HCT116 (cell line): ENCODE results near the gene BRI3BP.

Experiments
- EZH2 ChIP-seq: fragments of 200-600 bp; sonication (generic); IDR thresholded peaks from 2 replicates; pipeline ENCODE4 v1.6.1; 2017; ENCODE audit warnings: antibody characterized with exemption, mixed run types
- EZH2phosphoT487 ChIP-seq: fragments of 200-600 bp; IDR thresholded peaks from 2 replicates; pipeline ENCODE4 v1.6.1; 2018; ENCODE audit warnings: antibody characterized with exemption, borderline replicate concordance
- JUND ChIP-seq: IDR thresholded peaks from 2 replicates; pipeline ENCODE4 v1.6.1; 2012
- MAX ChIP-seq: IDR thresholded peaks from 2 replicates; pipeline ENCODE4 v1.6.1; 2012
- POLR2A ChIP-seq: IDR thresholded peaks from 2 replicates; pipeline ENCODE4 v1.7.0; 2011; ENCODE audit warnings: borderline replicate concordance; ENCODE audit not compliant: insufficient read depth, insufficient read length; ENCODE audit errors: extremely low read depth
- RAD21 ChIP-seq: IDR thresholded peaks from 2 replicates; pipeline ENCODE4 v1.6.1; 2012; ENCODE audit warnings: low read depth, mild to moderate bottlenecking
- SP1 ChIP-seq: IDR thresholded peaks from 2 replicates; pipeline ENCODE4 v1.6.1; 2012; ENCODE audit warnings: low read depth
- TF ChIP-seq, protein P1 (sequence below), 3 experiments: fragments of 200-600 bp in 1 of 3; sonication (generic) in 1 of 3; IDR thresholded peaks in 2 of 3; conservative IDR thresholded peaks in 1 of 3; 2 replicates each; pipeline ENCODE4 v1.5.1; 2012 to 2017; ENCODE audit warnings: low read depth in 2 of 3, low read length in 2 of 3, antibody characterized with exemption in 1 of 3, borderline replicate concordance in 1 of 3, control low read depth in 1 of 3, mild to moderate bottlenecking in 1 of 3, mixed read lengths in 1 of 3, mixed run types in 1 of 3, moderate library complexity in 1 of 3; ENCODE audit not compliant: insufficient read depth in 1 of 3
- TF ChIP-seq, protein P2 (sequence below): IDR thresholded peaks from 2 replicates; pipeline ENCODE4 v1.6.1; 2012

DNA sequence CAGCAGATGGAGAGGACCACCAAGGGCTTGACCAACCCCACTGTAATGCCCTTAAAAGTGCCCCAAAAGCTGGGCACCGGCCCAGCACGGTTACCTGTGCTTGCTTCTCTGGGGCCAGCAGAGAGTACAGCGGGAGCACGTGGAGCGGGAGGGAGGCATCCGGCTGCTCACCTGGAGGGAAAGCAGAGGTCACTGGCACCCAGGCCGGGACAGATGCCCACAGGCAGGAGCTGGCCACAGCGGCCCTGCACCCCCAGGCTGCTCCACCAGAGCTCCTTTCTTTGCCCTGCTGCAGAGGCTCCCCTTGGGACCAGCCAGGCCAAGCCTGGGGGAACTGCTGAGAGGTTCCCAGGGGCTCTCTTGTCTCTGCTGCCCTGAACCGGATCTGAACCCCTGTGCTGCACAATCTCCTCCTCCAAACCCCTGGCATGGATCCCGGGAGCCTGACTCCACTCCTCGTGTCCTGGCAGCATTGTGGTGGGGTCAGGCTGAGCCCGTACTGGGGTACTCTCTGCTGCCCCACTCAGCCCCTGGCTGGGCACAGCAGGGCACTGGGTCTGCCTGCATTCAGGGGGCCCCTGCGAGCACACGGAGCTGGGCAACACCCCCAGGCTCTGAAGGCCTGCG is 28.5 kb upstream of the BRI3BP start:
- TF ChIP-seq, protein P1, sequence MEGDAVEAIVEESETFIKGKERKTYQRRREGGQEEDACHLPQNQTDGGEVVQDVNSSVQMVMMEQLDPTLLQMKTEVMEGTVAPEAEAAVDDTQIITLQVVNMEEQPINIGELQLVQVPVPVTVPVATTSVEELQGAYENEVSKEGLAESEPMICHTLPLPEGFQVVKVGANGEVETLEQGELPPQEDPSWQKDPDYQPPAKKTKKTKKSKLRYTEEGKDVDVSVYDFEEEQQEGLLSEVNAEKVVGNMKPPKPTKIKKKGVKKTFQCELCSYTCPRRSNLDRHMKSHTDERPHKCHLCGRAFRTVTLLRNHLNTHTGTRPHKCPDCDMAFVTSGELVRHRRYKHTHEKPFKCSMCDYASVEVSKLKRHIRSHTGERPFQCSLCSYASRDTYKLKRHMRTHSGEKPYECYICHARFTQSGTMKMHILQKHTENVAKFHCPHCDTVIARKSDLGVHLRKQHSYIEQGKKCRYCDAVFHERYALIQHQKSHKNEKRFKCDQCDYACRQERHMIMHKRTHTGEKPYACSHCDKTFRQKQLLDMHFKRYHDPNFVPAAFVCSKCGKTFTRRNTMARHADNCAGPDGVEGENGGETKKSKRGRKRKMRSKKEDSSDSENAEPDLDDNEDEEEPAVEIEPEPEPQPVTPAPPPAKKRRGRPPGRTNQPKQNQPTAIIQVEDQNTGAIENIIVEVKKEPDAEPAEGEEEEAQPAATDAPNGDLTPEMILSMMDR (IDR thresholded peaks at IDR 0.05 in 2 of 3, conservative IDR thresholded peaks at IDR 0.05 in 1 of 3; ENCODE audit: borderline replicate concordance in 1 of 3, insufficient read depth in 1 of 3, low read depth in 2 of 3, low read length in 2 of 3), result no peak
- TF ChIP-seq EZH2phosphoT487 (no peak), EZH2 (no peak), POLR2A (no peak), SP1 (no peak), RAD21 (no peak), MAX (no peak), JUND (no peak)
- TF ChIP-seq, protein P2, sequence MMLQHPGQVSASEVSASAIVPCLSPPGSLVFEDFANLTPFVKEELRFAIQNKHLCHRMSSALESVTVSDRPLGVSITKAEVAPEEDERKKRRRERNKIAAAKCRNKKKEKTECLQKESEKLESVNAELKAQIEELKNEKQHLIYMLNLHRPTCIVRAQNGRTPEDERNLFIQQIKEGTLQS, result no peak
